Measurements from ENCODE around the gene SIAH3.

The SIAH3 gene

GRCh38 chr13:45796426-45797235 is 54.9 kb downstream of the SIAH3 start:
- H3K9me3 ChIP-seq (ENCODE audit: control insufficient read depth, low read length): peaks cover 6% of the 10 kb centered on the region
- no peak for DNase-seq (ENCODE audit: low read depth)
- H3K36me3 ChIP-seq (ENCODE audit: control insufficient read depth, insufficient read depth, low read length, severe bottlenecking): no peaks in the 10 kb centered on the region
- H3K4me3 ChIP-seq (ENCODE audit: low read length): no peak overlapping the region
- H3K27me3 ChIP-seq (replicated peaks; ENCODE audit: control insufficient read depth, insufficient read depth, low read length): peaks cover 54% of the 10 kb centered on the region
- H3K4me1 ChIP-seq (ENCODE audit: control insufficient read depth, insufficient read depth, low read length): peaks cover 10% of the 10 kb centered on the region
- no peak overlapping the region for H3K9ac ChIP-seq (ENCODE audit: low read length)

- no peak for DNase-seq (ENCODE audit: low read depth)
- Histone ChIP-seq H3K9me3 (ENCODE audit: control insufficient read depth, low read length) (peaks cover 6% of the 10 kb centered on the region), H3K36me3 (ENCODE audit: control insufficient read depth, insufficient read depth, low read length, severe bottlenecking) (no peaks in the 10 kb centered on the region), H3K4me1 (ENCODE audit: control insufficient read depth, insufficient read depth, low read length) (no peaks in the 10 kb centered on the region), H3K9ac (ENCODE audit: low read length) (no peak overlapping the region), H3K4me3 (ENCODE audit: low read length) (no peak overlapping the region), H3K27me3 (replicated peaks; ENCODE audit: control insufficient read depth, insufficient read depth, low read length) (peaks cover 65% of the 10 kb centered on the region)
These were observed 58.7 kb downstream of the SIAH3 start for GRCh38 chr13:45792827-45793303.

GRCh38 chr13:45788011-45788410 is 63.5 kb downstream of the SIAH3 start:
- Histone ChIP-seq H3K27me3 (replicated peaks; ENCODE audit: control insufficient read depth, insufficient read depth, low read length) (peaks cover 51% of the 10 kb centered on the region), H3K4me1 (ENCODE audit: control insufficient read depth, insufficient read depth, low read length) (no peaks in the 10 kb centered on the region), H3K9ac (ENCODE audit: low read length) (no peak overlapping the region), H3K4me3 (ENCODE audit: low read length) (no peak overlapping the region), H3K36me3 (ENCODE audit: control insufficient read depth, insufficient read depth, low read length, severe bottlenecking) (no peaks in the 10 kb centered on the region), H3K9me3 (ENCODE audit: control insufficient read depth, low read length) (no peaks in the 10 kb centered on the region)
- DNase-seq (ENCODE audit: low read depth): no peak

- no peak overlapping the region for H3K4me3 ChIP-seq (ENCODE audit: low read length)
- no peak overlapping the region for H3K9ac ChIP-seq (ENCODE audit: low read length)
- H3K27me3 ChIP-seq (replicated peaks; ENCODE audit: control insufficient read depth, insufficient read depth, low read length): peaks cover 54% of the 10 kb centered on the region
- no peak for DNase-seq (ENCODE audit: low read depth)
- no peaks in the 10 kb centered on the region for H3K4me1 ChIP-seq (ENCODE audit: control insufficient read depth, insufficient read depth, low read length)
- H3K36me3 ChIP-seq (ENCODE audit: control insufficient read depth, insufficient read depth, low read length, severe bottlenecking): no peaks in the 10 kb centered on the region
- no peaks in the 10 kb centered on the region for H3K9me3 ChIP-seq (ENCODE audit: control insufficient read depth, low read length)
These were observed 64.2 kb downstream of the SIAH3 start for GRCh38 chr13:45787346-45787745.

GRCh38 chr13:45786293-45786920 is 65.1 kb downstream of the SIAH3 start:
- H3K4me1 ChIP-seq (ENCODE audit: control insufficient read depth, insufficient read depth, low read length): no peaks in the 10 kb centered on the region
- no peaks in the 10 kb centered on the region for H3K9me3 ChIP-seq (ENCODE audit: control insufficient read depth, low read length)
- no peak for DNase-seq (ENCODE audit: low read depth)
- no peak overlapping the region for H3K9ac ChIP-seq (ENCODE audit: low read length)
- peaks cover 51% of the 10 kb centered on the region for H3K27me3 ChIP-seq (replicated peaks; ENCODE audit: control insufficient read depth, insufficient read depth, low read length)
- H3K4me3 ChIP-seq (ENCODE audit: low read length): no peak overlapping the region
- H3K36me3 ChIP-seq (ENCODE audit: control insufficient read depth, insufficient read depth, low read length, severe bottlenecking): no peaks in the 10 kb centered on the region

GRCh38 chr13:45784755-45785675 is 66.5 kb downstream of the SIAH3 start:
- Histone ChIP-seq H3K27me3 (replicated peaks; ENCODE audit: control insufficient read depth, insufficient read depth, low read length) (peaks cover 41% of the 10 kb centered on the region), H3K9me3 (ENCODE audit: control insufficient read depth, low read length) (no peaks in the 10 kb centered on the region), H3K36me3 (ENCODE audit: control insufficient read depth, insufficient read depth, low read length, severe bottlenecking) (no peaks in the 10 kb centered on the region), H3K9ac (ENCODE audit: low read length) (no peak overlapping the region), H3K4me3 (ENCODE audit: low read length) (no peak overlapping the region), H3K4me1 (ENCODE audit: control insufficient read depth, insufficient read depth, low read length) (no peaks in the 10 kb centered on the region)
- no peak for DNase-seq (ENCODE audit: low read depth)

- Histone ChIP-seq H3K4me3 (ENCODE audit: low read length) (no peak overlapping the region), H3K9me3 (ENCODE audit: control insufficient read depth, low read length) (no peaks in the 10 kb centered on the region), H3K9ac (ENCODE audit: low read length) (no peak overlapping the region), H3K4me1 (ENCODE audit: control insufficient read depth, insufficient read depth, low read length) (no peaks in the 10 kb centered on the region), H3K27me3 (replicated peaks; ENCODE audit: control insufficient read depth, insufficient read depth, low read length) (peaks cover 34% of the 10 kb centered on the region), H3K36me3 (ENCODE audit: control insufficient read depth, insufficient read depth, low read length, severe bottlenecking) (no peaks in the 10 kb centered on the region)
- DNase-seq (ENCODE audit: low read depth): no peak
These were observed 68.1 kb downstream of the SIAH3 start for GRCh38 chr13:45783346-45784043.

GRCh38 chr13:45782327-45783045 is 69.1 kb downstream of the SIAH3 start:
- Histone ChIP-seq H3K27me3 (replicated peaks; ENCODE audit: control insufficient read depth, insufficient read depth, low read length) (peaks cover 25% of the 10 kb centered on the region), H3K36me3 (ENCODE audit: control insufficient read depth, insufficient read depth, low read length, severe bottlenecking) (no peaks in the 10 kb centered on the region), H3K4me3 (ENCODE audit: low read length) (no peak overlapping the region), H3K4me1 (ENCODE audit: control insufficient read depth, insufficient read depth, low read length) (no peaks in the 10 kb centered on the region), H3K9me3 (ENCODE audit: control insufficient read depth, low read length) (no peaks in the 10 kb centered on the region), H3K9ac (ENCODE audit: low read length) (no peak overlapping the region)
- DNase-seq (ENCODE audit: low read depth): no peak

- DNase-seq (ENCODE audit: low read depth): no peak
- no peak overlapping the region for H3K4me3 ChIP-seq (ENCODE audit: low read length)
- peaks cover 18% of the 10 kb centered on the region for H3K27me3 ChIP-seq (replicated peaks; ENCODE audit: control insufficient read depth, insufficient read depth, low read length)
- H3K9me3 ChIP-seq (ENCODE audit: control insufficient read depth, low read length): no peaks in the 10 kb centered on the region
- no peak overlapping the region for H3K9ac ChIP-seq (ENCODE audit: low read length)
- no peaks in the 10 kb centered on the region for H3K36me3 ChIP-seq (ENCODE audit: control insufficient read depth, insufficient read depth, low read length, severe bottlenecking)
- H3K4me1 ChIP-seq (ENCODE audit: control insufficient read depth, insufficient read depth, low read length): no peaks in the 10 kb centered on the region
These were observed 69.8 kb downstream of the SIAH3 start for GRCh38 chr13:45781553-45782326.

GRCh38 chr13:45779901-45780300 is 71.7 kb downstream of the SIAH3 start:
- no peak for DNase-seq (ENCODE audit: low read depth)

More at GRCh38 chr13:45779901-45780300, 71.7 kb downstream of the SIAH3 start:
- no peaks in the 10 kb centered on the region for H3K4me1 ChIP-seq (ENCODE audit: control insufficient read depth, insufficient read depth, low read length)
- no peak overlapping the region for H3K4me3 ChIP-seq (ENCODE audit: low read length)
- peaks cover 24% of the 10 kb centered on the region for H3K27me3 ChIP-seq (replicated peaks; ENCODE audit: control insufficient read depth, insufficient read depth, low read length)
- H3K36me3 ChIP-seq (ENCODE audit: control insufficient read depth, insufficient read depth, low read length, severe bottlenecking): no peaks in the 10 kb centered on the region
- H3K9me3 ChIP-seq (ENCODE audit: control insufficient read depth, low read length): no peaks in the 10 kb centered on the region
- H3K9ac ChIP-seq (ENCODE audit: low read length): no peak overlapping the region

All from adipocyte (in vitro differentiated cells).